Upper lobe of right lung (tissue), 1 donor: Measurements from ENCODE around the gene MAML2. TPM values are rescaled to one million over a fixed set of nuclear protein-coding genes. Genes with fewer than 3 reads are reported as not detected.

Source experiments
- ATAC-seq: fragments of 200-7000 bp; cut with Tn5 transposase; one replicate; pipeline ENCODE4 v1.9.1; 2020; ENCODE audit warnings: mild to moderate bottlenecking, moderate library complexity
- DNase-seq: peaks from one replicate; pipeline ENCODE4 v3.0.0-alpha.2; 2020
- H3K27ac ChIP-seq: fragments of 200-600 bp; one replicate; pipeline ENCODE4 v1.8.0; 2022
- H3K27me3 ChIP-seq: fragments of 200-600 bp; one replicate; pipeline ENCODE4 v1.8.0; 2022; ENCODE audit warnings: mild to moderate bottlenecking
- H3K36me3 ChIP-seq: fragments of 200-600 bp; one replicate; pipeline ENCODE4 v1.8.0; 2022
- H3K4me1 ChIP-seq: fragments of 200-600 bp; one replicate; pipeline ENCODE4 v1.8.0; 2022
- H3K4me3 ChIP-seq: fragments of 200-600 bp; one replicate; pipeline ENCODE4 v1.8.0; 2022; ENCODE audit warnings: mild to moderate bottlenecking
- H3K9me3 ChIP-seq: fragments of 200-600 bp; one replicate; pipeline ENCODE4 v1.8.0; 2022
- intact Hi-C: fragments of 100-400 bp; cut with DNase I; formaldehyde crosslinking; loops from one replicate; pipeline ENCODE4 v1.11.0; 2022
- total RNA-seq: library from RNA; stranded (reverse); fragmentation: NEBNext Ultra II Directional; extraction: Animal tissue kit (Norgen Biotek cat#: 25700); gene quantifications from one replicate; pipeline ENCODE4 v1.2.1, GENCODE V29; 2021
- TF ChIP-seq, protein P1 (sequence below): fragments of 200-600 bp; IDR thresholded peaks from one replicate; pipeline ENCODE4 v1.8.0; 2022; ENCODE audit warnings: antibody characterized with exemption
- donor health status: DM: no; HTN: yes; CAD: no; lungs with severe emphysema.

The MAML2 gene
- total RNA-seq, 1 donor from 2014 or later, result 27.5 TPM

DNA sequence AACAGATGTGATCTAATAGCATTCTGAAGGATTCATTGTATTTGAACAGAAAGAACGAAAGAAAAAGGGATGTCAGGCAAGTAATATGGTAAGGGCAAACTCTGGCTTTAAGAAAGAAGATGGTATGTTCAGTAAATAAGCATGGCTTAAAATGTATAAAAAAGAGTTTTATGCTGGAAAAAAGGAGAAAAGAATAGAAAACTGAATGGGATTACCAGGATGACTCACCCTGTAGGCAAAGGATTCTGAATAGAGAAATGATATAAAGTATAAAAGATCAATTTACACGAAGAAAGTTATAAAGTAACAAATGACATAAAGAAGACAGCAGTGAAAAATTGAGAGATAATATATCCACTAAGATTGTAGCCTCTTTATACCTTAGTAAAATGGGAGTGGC, 42.2 kb upstream of the MAML2 start:
- no peak overlapping the region for H3K4me3 ChIP-seq
- H3K36me3 ChIP-seq, result peaks cover 40% of the 10 kb centered on the region
- no peaks in the 10 kb centered on the region for H3K9me3 ChIP-seq
- no peak overlapping the region for H3K27ac ChIP-seq
- DNase-seq, result no peak
- intact Hi-C loops, result no loop called here
- H3K4me1 ChIP-seq, result peaks cover 10% of the 10 kb centered on the region
- H3K27me3 ChIP-seq, result no peaks in the 10 kb centered on the region
- ATAC-seq, result no peak
- TF ChIP-seq, protein P1, sequence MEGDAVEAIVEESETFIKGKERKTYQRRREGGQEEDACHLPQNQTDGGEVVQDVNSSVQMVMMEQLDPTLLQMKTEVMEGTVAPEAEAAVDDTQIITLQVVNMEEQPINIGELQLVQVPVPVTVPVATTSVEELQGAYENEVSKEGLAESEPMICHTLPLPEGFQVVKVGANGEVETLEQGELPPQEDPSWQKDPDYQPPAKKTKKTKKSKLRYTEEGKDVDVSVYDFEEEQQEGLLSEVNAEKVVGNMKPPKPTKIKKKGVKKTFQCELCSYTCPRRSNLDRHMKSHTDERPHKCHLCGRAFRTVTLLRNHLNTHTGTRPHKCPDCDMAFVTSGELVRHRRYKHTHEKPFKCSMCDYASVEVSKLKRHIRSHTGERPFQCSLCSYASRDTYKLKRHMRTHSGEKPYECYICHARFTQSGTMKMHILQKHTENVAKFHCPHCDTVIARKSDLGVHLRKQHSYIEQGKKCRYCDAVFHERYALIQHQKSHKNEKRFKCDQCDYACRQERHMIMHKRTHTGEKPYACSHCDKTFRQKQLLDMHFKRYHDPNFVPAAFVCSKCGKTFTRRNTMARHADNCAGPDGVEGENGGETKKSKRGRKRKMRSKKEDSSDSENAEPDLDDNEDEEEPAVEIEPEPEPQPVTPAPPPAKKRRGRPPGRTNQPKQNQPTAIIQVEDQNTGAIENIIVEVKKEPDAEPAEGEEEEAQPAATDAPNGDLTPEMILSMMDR, result no peak

- intact Hi-C loops, result no loop called here
These were observed 41.2 kb upstream of the MAML2 start for GRCh38 chr11:96384156-96384555.

DNA sequence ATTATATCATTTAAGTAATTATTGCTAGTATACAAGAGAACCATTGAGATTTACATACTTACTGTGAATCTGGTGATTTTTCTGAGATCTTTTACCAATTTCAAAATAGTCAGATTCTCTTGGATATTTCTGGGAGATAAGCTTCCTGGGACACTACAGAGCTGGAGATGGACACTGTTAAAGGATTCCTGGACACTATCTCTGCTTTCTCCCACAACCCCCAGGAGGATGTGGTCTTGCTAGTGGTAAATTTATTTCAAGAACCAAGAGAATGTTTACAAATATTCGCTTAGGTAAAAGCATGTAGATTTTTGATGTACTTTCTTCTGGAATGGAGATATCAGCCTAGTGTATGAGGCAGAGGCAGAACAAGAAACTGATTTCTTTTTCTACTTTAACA, 33.8 kb upstream of the MAML2 start:
- Histone ChIP-seq H3K36me3 (peaks cover 27% of the 10 kb centered on the region), H3K27ac (no peak overlapping the region), H3K9me3 (no peaks in the 10 kb centered on the region), H3K4me1 (no peaks in the 10 kb centered on the region), H3K4me3 (no peak overlapping the region), H3K27me3 (no peaks in the 10 kb centered on the region)
- TF ChIP-seq, protein P1, result no peak
- DNase-seq (no peak), ATAC-seq (no peak)
- intact Hi-C loops, result no loop called here

More at GRCh38 chr11:96384156-96384555, 41.2 kb upstream of the MAML2 start:
- ATAC-seq (no peak), DNase-seq (no peak)
- peaks cover 44% of the 10 kb centered on the region for H3K36me3 ChIP-seq
- no peak overlapping the region for H3K4me3 ChIP-seq
- no peaks in the 10 kb centered on the region for H3K9me3 ChIP-seq
- H3K27ac ChIP-seq, result no peak overlapping the region
- TF ChIP-seq, protein P1, result no peak
- no peaks in the 10 kb centered on the region for H3K27me3 ChIP-seq
- H3K4me1 ChIP-seq, result peaks cover 10% of the 10 kb centered on the region

DNA sequence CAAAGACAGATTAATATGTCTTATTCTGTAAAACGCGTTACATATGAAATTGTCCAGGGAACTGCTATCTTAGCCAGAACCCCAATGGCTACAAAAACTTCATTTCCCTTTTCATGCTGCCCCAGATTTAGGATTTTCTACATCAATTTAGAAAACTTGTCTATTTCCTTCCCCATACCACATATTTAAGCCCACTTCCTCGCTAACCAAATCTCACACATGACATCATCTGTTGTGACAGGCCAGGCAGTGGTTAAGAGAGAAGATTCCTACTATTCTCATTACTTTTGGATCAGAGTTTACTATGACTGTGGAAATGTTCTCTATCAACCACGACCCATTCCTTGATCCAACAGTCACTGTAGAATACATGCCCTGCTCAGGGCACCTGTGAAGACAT, 30.8 kb upstream of the MAML2 start:
- Histone ChIP-seq H3K36me3 (peaks cover 32% of the 10 kb centered on the region), H3K27ac (no peak overlapping the region), H3K4me3 (no peak overlapping the region), H3K4me1 (no peaks in the 10 kb centered on the region), H3K9me3 (no peaks in the 10 kb centered on the region), H3K27me3 (no peaks in the 10 kb centered on the region)
- DNase-seq, result no peak
- TF ChIP-seq, protein P1, result no peak
- intact Hi-C loops, result no loop called here
- ATAC-seq, result no peak

DNA sequence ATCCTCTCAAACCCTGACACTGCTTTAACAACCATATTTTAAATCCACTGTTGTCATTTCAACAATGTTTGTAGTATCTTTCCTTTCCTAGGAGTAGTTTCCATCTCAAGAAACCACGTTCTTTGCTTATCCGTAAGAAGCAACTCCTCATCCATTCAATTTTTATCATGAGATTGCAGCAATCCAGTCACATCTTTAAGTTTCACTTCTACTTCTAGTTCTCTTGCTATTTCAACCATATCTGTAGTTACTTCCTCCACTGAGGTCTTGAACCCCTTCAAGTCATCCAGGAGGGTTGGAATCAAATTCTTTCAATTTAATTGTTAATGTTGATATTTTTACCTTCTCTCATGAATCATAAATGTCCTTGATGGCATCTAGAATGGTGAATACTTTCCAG, 24.3 kb upstream of the MAML2 start:
- H3K27me3 ChIP-seq, result no peaks in the 10 kb centered on the region
- H3K36me3 ChIP-seq, result peaks cover 59% of the 10 kb centered on the region
- H3K9me3 ChIP-seq, result no peaks in the 10 kb centered on the region
- intact Hi-C loops, result no loop called here
- no peak overlapping the region for H3K4me3 ChIP-seq
- no peaks in the 10 kb centered on the region for H3K4me1 ChIP-seq
- ATAC-seq, result no peak
- no peak for DNase-seq
- TF ChIP-seq, protein P1, result no peak
- no peak overlapping the region for H3K27ac ChIP-seq

DNA sequence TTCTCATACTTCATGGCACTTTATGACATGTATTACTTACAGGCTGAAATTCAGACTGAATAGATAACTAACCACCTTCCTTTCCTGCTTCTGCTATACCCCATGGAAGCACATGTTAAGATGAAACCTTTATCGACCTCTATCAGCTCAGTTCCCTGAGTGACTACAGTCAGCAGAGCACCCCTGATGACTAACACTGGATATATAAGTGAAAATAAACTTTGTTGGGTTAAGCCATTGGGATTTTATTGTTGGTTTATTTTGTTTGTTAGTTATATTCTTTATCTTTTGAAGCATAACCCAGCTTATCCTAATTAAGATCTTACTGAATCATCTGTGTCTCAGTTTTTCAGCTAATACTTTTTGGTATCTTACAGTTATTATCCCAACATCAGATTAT, 23.0 kb upstream of the MAML2 start:
- no peak overlapping the region for H3K4me3 ChIP-seq
- H3K4me1 ChIP-seq, result no peaks in the 10 kb centered on the region
- DNase-seq, result no peak
- intact Hi-C loops, result no loop called here
- peaks cover 54% of the 10 kb centered on the region for H3K36me3 ChIP-seq
- TF ChIP-seq, protein P1, result no peak
- no peaks in the 10 kb centered on the region for H3K9me3 ChIP-seq
- H3K27ac ChIP-seq, result no peak overlapping the region
- H3K27me3 ChIP-seq, result no peaks in the 10 kb centered on the region
- no peak for ATAC-seq
